NK-92 (cell line): ENCODE results near the gene PRM1.

Experiments used
- DNase-seq: peaks from one replicate; lab custom pipeline; 2025; ENCODE audit not compliant: unreplicated experiment; lab: John Stamatoyannopoulos, UW

Gene PRM1

DNA sequence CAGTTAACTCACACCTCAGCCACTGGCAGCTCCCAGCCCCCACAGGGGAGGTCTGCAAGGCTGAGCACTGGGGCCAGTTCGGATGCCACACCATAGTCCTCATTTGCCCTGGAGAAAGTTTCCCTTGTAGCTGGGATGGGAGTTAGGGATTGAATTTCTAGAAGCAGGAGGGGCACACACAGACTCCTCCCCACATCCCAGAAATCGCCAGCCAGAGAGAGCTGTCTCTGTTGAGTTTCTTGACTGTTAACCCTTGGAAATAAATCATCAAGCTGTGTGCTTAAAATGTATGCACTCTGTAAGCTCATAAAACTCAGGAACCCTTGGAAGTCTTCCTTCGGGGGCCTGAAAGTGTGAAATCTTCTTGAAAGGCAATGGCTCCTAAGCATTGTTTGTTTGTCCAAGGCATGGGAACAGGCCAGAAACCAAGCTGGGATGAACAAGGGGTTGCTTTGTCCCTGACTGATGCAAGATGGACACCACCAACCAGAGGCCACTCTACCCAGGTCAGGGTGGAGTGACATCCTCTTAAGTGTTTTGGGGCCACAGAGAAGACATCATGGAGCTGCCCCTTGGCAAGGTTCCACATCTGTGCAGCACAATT lies 7.3 kb downstream of the PRM1 start:
- no peak for DNase-seq

DNA sequence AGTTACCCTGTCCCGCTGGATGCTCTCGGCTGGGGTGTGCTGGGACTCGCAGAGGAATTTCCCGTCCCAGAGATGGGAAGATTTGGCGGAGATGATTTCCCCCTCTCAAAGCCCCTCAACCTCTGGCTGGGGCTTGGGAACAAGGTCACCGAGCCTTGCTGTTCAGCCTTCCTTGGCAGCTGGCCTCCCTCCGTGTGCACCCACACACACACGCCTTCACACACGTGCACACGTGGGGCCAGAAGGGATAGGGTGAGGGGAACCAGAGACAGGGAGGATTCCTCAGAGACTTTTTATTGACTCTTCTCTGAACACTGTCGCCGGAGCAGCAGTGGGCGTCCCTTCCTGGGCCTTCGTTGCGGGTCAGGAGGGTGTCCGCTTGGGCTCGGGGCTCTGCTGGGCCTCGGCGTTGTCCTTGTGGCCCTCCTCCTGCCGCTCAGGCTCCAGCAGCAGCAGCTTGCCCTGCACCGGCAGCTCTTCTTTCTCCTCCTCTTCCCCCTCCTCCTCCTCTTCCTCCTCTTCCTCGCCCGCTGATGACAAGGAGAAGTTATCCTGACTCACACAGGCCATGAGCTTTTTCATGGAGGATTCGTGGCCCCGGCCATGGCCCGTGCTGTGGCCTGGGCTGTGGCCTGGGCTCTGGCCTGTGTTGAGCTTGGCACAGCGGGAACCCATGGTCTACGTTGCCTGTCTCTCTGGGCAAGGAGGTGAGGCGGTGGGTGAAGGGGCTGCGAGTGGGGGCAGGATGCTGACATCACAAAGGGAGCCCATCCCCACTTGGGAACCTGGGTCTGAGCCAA lies 8.0 kb downstream of the PRM1 start, which contains the start of gene PRM3:
TSS of gene PRM3 (minus strand) at position 709 of the 800 bp plus-strand sequence. CDS start at position 675, 34 bp downstream.
- no peak for DNase-seq

DNA sequence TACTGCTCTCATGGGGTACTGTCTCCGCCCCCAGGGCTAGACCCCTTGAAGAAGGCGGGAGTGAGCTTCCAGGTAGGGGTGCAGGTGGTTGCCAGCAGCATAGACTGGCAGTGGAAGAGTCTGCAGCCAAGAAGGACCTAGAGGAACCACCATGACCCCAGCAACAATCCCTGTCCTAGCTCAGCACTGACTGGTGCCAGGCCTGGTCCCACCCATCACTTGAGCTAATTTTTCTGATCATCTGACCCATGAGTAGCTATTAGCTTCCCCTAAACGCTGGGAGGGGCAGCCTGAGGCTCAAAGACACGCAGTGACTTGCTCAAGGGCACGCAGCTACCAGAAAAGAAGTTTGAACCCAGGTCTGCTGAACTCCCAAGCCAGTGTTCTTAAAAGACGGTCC lies 8.6 kb downstream of the PRM1 start:
- DNase-seq: no peak

DNA sequence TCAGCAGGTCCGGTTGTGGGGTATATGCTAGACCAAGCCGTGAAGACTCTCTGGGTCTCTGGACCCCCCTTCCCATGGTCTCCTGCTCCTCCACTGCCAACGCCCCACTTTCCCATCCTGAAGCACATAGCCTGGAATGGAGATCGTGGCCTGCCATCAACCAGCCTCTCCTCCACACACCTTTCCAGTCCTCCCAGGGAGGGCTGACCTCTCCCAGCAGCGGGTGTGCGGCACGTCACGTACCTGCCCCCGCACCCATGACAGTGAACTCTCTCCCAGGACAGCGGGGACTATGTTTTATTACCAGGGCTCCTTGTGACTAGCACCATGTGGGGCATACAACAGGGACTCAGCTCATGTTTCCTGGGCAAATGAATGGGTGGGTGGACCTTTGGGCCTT lies 9.5 kb downstream of the PRM1 start:
- no peak for DNase-seq

DNA sequence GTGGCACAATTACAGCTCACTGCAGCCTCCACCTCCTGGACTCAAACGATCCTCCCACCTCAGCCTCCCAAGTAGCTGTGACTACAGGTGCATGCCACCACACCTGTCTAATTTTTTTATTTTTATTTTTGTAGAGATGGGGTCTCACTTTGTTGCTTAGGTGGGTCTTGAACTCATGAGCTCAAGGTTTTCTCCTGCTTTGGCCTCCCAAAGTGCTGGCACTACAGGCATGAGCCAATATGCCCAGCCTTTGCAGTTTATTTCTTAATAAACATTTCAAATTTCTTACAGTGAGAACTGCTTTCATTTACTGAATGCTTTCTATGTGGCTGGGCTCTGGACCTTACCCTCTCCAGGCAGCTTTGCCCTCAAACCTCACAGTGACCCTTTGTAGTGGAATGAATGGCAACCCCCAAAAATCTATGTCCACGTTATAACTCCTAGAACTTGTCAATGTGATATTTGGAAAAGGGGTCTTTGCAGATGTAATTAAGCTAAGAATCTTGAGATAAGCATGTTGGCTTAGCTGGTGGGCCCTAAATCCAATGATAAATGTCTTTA lies 10.4 kb downstream of the PRM1 start:
- no peak for DNase-seq

- DNase-seq: no peak
Observed at GRCh38 chr16:11268921-11269375, 12.2 kb downstream of the PRM1 start, which contains the start of gene TNP2. Gene TNP2, minus strand, starts transcription at chr16:11269325. Its CDS starts 63 bp downstream, at chr16:11269262.

- DNase-seq: no peak
Observed at GRCh38 chr16:11265124-11265523, 16.0 kb downstream of the PRM1 start.

- no peak for DNase-seq
Observed at GRCh38 chr16:11264155-11264832, 16.8 kb downstream of the PRM1 start.

- no peak for DNase-seq
Observed at GRCh38 chr16:11263737-11264136, 17.4 kb downstream of the PRM1 start.

- no peak for DNase-seq
Observed at GRCh38 chr16:11262915-11263314, 18.2 kb downstream of the PRM1 start.

DNA sequence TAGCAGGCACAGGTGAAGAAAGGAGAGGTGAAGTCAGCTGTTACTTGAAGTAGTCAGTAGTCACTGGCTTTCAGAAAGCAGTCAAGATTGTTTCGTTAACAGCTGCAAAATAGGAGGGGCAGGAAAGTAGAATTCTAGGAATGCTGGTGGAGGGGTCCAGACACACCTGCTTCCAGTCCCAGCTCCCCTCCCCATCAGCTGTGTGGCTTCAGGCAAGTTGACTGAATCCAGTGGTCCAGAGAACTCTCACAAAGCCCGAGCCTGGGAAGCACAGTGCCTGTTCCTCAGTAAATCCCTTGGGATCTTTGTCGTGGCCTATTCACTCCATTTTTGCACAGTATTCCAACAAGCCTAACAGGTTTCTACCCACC lies 20.5 kb downstream of the PRM1 start:
- no peak for DNase-seq

DNA sequence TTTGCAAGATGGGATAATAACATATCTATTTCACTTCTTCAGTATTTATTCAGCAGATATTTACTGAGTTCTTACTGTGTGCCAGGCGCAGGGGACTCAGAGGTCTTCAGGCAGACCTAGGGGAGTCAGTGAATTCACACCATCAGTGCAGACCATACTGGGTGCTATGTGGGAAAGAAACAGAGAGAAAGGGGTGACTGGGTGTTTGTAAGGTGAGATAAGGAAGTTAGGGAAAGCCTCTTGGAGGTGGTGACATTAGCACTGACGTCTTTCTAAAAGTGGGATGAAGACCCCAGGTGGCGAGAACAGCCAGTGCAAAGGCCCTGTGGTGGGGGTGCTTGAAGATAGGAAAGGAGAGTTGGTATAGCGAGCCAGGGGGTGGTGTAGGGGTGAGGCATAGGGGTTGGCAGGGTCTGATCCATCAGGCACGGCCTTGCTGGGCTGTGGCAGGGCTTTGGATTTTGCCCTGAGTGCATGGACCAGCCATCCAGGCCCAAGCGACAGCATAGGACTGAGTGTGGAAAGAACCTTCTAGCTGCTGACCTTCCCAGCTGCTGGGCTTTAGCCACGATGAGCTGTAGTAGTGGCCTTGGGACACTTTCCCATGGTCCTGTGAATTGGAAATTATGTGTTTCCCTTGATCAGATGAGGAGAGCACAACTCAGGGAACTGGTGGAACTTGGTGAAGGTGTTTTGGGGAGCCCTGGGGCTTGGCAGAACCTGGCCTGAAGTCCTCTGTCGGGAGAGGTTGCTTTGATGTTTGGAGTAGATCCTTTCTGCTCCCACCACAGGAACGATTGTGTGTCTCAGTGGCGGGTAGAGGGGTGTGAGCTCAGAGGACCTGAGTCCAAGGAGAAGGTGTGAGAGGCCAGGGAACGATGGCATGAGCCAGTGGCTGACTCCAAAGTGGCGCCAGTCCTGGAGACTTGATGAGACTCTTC lies 21.2 kb downstream of the PRM1 start:
- no peak for DNase-seq

GRCh38 chr16:11258553-11259492 lies 22.3 kb downstream of the PRM1 start:
- no peak for DNase-seq

DNA sequence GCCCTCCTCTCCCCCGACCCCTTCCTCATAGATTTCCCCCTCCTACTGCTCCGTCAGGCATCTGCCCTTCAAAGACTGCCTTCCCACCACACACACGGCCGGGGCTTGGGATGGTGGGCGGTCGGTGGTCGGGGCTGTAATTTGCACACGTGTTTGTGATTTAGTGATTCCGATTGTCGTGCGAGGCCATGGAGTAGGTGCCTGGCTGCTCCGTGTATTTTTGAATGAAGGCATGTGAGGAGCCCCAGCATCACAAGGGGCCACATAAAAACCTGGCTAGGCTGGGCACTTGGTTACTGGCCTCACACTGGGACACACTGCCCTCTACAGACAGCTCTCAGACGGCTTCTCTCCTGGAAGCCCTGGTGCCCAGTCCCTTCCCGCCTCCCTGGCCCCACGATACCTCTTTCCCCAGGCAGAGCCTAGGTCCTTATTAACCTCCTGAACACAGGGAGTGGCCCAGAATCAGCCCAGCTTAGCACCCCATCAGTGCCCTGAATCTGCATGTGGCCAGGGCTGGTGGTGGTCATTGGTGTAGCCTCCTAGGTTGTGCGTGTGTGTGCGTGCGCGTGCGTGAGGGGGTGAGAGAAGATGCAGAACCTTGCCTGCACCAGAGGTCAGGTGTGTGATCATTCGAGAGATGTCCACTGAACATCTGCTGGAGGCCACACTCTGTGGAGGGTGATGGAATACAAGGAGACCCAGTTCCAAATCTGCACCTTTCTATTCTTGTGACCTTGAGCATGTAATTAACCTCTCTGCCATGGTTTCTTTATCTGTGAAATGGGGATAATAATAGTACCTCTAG lies 23.8 kb downstream of the PRM1 start:
- no peak for DNase-seq

DNA sequence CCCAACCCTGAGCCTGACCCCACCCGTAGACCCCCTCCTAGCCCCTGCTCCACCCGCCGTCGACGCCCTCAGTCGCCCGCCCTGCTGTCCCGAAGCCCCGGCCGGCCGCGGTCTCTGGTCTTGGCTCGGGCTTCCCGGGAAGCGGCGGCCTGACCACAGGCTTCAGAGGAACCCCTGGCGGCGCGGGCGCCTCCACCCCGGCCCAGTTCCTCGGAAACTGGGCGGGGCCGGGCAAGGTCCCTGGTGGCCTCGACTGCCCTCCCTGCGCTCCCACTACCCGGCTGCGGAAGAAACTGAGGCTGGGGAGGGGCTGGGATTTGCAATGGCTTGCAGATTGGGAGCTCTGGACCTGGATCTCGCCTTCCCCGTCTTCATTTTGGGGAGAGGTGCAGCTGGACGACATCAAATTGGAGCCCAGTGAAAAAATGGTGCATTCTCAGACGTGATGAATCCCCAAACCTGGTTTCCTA lies 24.4 kb downstream of the PRM1 start:
- DNase-seq: no peak

DNA sequence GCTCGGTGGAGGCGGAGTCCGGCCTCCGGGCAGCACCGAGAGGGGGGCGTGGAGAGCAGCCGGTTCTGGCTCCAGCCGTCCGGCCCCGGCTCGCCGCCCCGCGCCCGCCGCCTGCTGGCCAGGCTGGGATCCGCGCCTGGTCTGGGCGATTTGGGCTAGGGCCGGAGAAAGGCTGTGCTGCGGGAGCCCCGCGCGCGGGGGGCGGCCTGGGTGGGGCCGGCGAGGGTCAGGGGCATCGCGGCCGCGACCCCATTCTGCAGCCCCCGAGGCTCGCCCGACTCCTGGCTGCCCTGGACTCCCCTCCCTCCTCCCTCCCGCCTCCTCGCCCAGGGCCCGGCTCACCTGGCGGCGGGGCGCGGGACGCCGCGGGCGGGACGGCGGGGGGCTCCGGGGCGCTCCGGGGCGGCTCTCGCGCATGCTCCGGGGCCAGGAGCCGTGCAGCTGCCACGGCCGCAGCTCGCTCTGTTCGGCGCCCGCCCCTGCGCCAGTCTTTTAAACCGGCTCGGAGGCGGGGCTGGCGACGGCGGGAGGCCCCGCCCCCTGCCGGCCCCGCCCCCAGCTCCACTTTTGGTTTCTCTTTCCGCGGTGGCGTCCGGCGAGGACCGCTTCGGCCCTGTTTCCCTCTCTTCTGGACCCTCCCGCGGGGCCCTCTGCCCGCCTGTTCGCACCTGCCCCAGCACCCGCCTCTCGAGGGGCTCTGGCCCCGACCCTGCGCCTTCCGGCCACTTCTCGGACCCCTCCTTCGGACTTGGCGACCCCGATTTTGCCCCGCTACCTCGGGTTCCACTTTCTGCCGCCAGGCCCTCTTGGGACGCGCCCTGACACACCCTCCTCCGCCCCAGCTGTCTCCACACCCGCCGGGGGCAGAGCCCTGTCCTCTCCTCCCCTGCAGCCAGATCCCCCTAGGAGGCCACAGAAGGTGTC lies 25.1 kb downstream of the PRM1 start, which contains the start of gene SOCS1:
TSS of gene SOCS1 (minus strand) at position 468 of the 924 bp plus-strand sequence. CDS start 726 bp downstream, outside the sequence.
- peak; percentile 27 for DNase-seq
